Body of pancreas (tissue), 4 donors: ENCODE results near the gene CLEC2D. TPM values are rescaled to one million over a fixed set of nuclear protein-coding genes. Genes with fewer than 3 reads are reported as not detected.
"Not testable (repeated sequence)": the region's sequence is repeated elsewhere in the genome, so short reads cannot be mapped to it uniquely, and the experiment has no call there.

Experiments used
- ATAC-seq: fragments of 150-250 bp; one replicate; pipeline ENCODE4 v1.9.1; 2016
- DNase-seq, 4 donors: peaks; one replicate each; pipeline ENCODE4 v3.0.0-alpha.2; 2019
- H3K27ac ChIP-seq, 4 donors: fragments of 200-600 bp; sonication (generic); 1 replicate in 3 of 4; 2 replicates in 1 of 4; pipeline versions ENCODE4 v1.5.1 to v1.6.1; 2016 to 2019; ENCODE audit warnings: mild to moderate bottlenecking in 1 of 4, mixed read lengths in 1 of 4, moderate library complexity in 1 of 4
- H3K27me3 ChIP-seq, 2 donors: fragments of 200-600 bp; sonication (generic); one replicate each; pipeline ENCODE4 v1.6.0; 2016; ENCODE audit warnings: mild to moderate bottlenecking in 1 of 2
- H3K36me3 ChIP-seq, 2 donors: fragments of 200-600 bp; sonication (generic); replicated peaks in 1 of 2; 2 replicates each; pipeline ENCODE4 v1.5.1; 2016; ENCODE audit warnings: low read depth in 2 of 2; ENCODE audit not compliant: insufficient read depth in 1 of 2
- H3K4me1 ChIP-seq: fragments of 200-600 bp; sonication (generic); one replicate; pipeline ENCODE4 v1.6.0; 2016
- H3K4me3 ChIP-seq, 2 donors: fragments of 200-600 bp; sonication (generic); 1 replicate in 1 of 2; 2 replicates in 1 of 2; pipeline ENCODE4 v1.5.1; 2016 to 2019
- H3K9me3 ChIP-seq, 3 donors: fragments of 200-600 bp; sonication (generic); 1 replicate in 2 of 3; 2 replicates in 1 of 3; pipeline ENCODE4 v1.5.1; 2016
- CTCF ChIP-seq, 7 experiments: fragments of 450-650 bp in 4 of 7; fragments of 200-600 bp in 3 of 7; sonication (generic) in 3 of 7; IDR thresholded peaks; one replicate each; pipeline ENCODE4 v1.5.1; 2016 to 2019; ENCODE audit warnings: antibody characterized with exemption in 7 of 7
- POLR2A ChIP-seq, 3 donors: fragments of 450-650 bp; IDR thresholded peaks; one replicate each; pipeline ENCODE4 v1.6.1; 2016; ENCODE audit warnings: antibody characterized with exemption in 3 of 3, mild to moderate bottlenecking in 2 of 3
- WGBS, 2 donors: methylation state at CpG; one replicate each; pipeline ENCODE4 v1.1.5; 2017; 5-methylcytosine and 5-hydroxymethylcytosine counted together
- intact Hi-C: fragments of 100-400 bp; cut with DNase I; formaldehyde crosslinking; loops from one replicate; pipeline ENCODE4 v1.15.1; 2023
- total RNA-seq, 2 donors: library from RNA; depleted of rRNA; stranded (reverse); fragments of >200 nt; gene quantifications; one replicate each; pipeline ENCODE4 v1.1.0, GENCODE V29; 2016

Gene CLEC2D
- total RNA-seq, 2 donors from 2014 or later: 5.3 to 7.5 TPM

- Histone ChIP-seq H3K36me3 (no peaks in the 10 kb centered on the region), H3K9me3 (no peaks in the 10 kb centered on the region), H3K4me3 (no peak overlapping the region), H3K27me3 (no peaks in the 10 kb centered on the region), H3K4me1 (no peaks in the 10 kb centered on the region), H3K27ac (no peak overlapping the region)
- intact Hi-C loops: no loop called here
- TF ChIP-seq POLR2A (IDR thresholded peaks at IDR 0.05) (no peak), CTCF (IDR thresholded peaks at IDR 0.05) (no peak)
- WGBS, 2 donors: 77 to 98% methylated on average over 2 of the region's 2 CpGs
- DNase-seq (peak in 1 of 4 donors; percentile 9), ATAC-seq (no peak)
These were observed 4.7 kb downstream of the CLEC2D start for GRCh38 chr12:9674226-9674590.

- H3K9me3 ChIP-seq, H3K27ac ChIP-seq, ATAC-seq, DNase-seq, intact Hi-C loops, H3K27me3 ChIP-seq, H3K36me3 ChIP-seq, H3K4me3 ChIP-seq, H3K4me1 ChIP-seq: not testable (repeated sequence)
- WGBS, 2 donors: 92 to 97% methylated on average over 4 of the region's 4 CpGs
These were observed 13.0 kb downstream of the CLEC2D start for GRCh38 chr12:9682508-9682907.

GRCh38 chr12:9682949-9683348 is 13.4 kb downstream of the CLEC2D start:
- H3K36me3 ChIP-seq, H3K4me3 ChIP-seq, H3K9me3 ChIP-seq, DNase-seq, intact Hi-C loops, H3K27me3 ChIP-seq, ATAC-seq, H3K4me1 ChIP-seq, H3K27ac ChIP-seq: not testable (repeated sequence)
- 88 to 93% methylated on average over 2 of the region's 2 CpGs for WGBS, 2 donors

- H3K27ac ChIP-seq, DNase-seq, H3K27me3 ChIP-seq, H3K4me3 ChIP-seq, H3K36me3 ChIP-seq, ATAC-seq, H3K4me1 ChIP-seq, intact Hi-C loops, H3K9me3 ChIP-seq: not testable (repeated sequence)
- 17 to 85% methylated on average over 1 to 5 of the region's 5 CpGs for WGBS, 2 donors
These were observed 15.9 kb downstream of the CLEC2D start for GRCh38 chr12:9685366-9685765.

- DNase-seq (no peak), ATAC-seq (no peak)
- WGBS, 2 donors: 69 to 70% methylated on average over 3 to 4 of the region's 4 CpGs
- Histone ChIP-seq H3K36me3 (peaks cover 5 to 6% of the 10 kb centered on the region in 2 donors), H3K4me3 (no peak overlapping the region), H3K27me3 (no peaks in the 10 kb centered on the region), H3K4me1 (no peaks in the 10 kb centered on the region), H3K27ac (no peak overlapping the region), H3K9me3 (no peaks in the 10 kb centered on the region)
- intact Hi-C loops: no loop called here
- TF ChIP-seq CTCF (IDR thresholded peaks at IDR 0.05) (no peak), POLR2A (IDR thresholded peaks at IDR 0.05) (no peak)
These were observed 16.4 kb downstream of the CLEC2D start for GRCh38 chr12:9685915-9686314.

GRCh38 chr12:9687228-9687627 is 17.7 kb downstream of the CLEC2D start:
- no peak for DNase-seq
- Histone ChIP-seq H3K27ac (no peak overlapping the region), H3K9me3 (no peaks in the 10 kb centered on the region), H3K36me3 (peaks cover 5 to 6% of the 10 kb centered on the region in 2 donors), H3K4me3 (no peak overlapping the region), H3K4me1 (no peaks in the 10 kb centered on the region), H3K27me3 (no peaks in the 10 kb centered on the region)
- no peak for ATAC-seq
- intact Hi-C loops: no loop called here
- WGBS, 2 donors: 70 to 84% methylated on average over 1 of the region's 1 CpG
- TF ChIP-seq POLR2A (IDR thresholded peaks at IDR 0.05): no peak
- no peak for TF ChIP-seq CTCF (IDR thresholded peaks at IDR 0.05)
